ENCODE measurements around the gene DSG1. TPM values are rescaled to one million over a fixed set of nuclear protein-coding genes. Genes with fewer than 3 reads are reported as not detected.

Gene DSG1
- total RNA-seq, 4 donors from 2014 or later, result not detected

GRCh38 chr18:31291688-31292087, 26.3 kb upstream of the DSG1 start:
- Histone ChIP-seq H3K4me1 (no peaks in the 10 kb centered on the region), H3K27me3 (no peaks in the 10 kb centered on the region), H3K27ac (no peak overlapping the region), H3K36me3 (no peaks in the 10 kb centered on the region), H3K9me3 (no peaks in the 10 kb centered on the region), H3K4me3 (replicated peaks in 1 of 3) (no peak overlapping the region)
- intact Hi-C loops (cut with DNase I), result no loop called here
- no peak for TF ChIP-seq CTCF (IDR thresholded peaks at IDR 0.05)
- TF ChIP-seq POLR2A (IDR thresholded peaks at IDR 0.05), result no peak
- DNase-seq, result no peak

- Histone ChIP-seq H3K4me3 (replicated peaks in 1 of 3) (no peak overlapping the region), H3K4me1 (no peaks in the 10 kb centered on the region), H3K9me3 (no peaks in the 10 kb centered on the region), H3K27me3 (no peaks in the 10 kb centered on the region), H3K36me3 (no peaks in the 10 kb centered on the region), H3K27ac (no peak overlapping the region)
- intact Hi-C loops (cut with DNase I), result no loop called here
- DNase-seq, result no peak
- 88 to 93% methylated on average over 5 of the region's 5 CpGs for WGBS, 2 donors
- TF ChIP-seq POLR2A (IDR thresholded peaks at IDR 0.05) (no peak), CTCF (IDR thresholded peaks at IDR 0.05) (no peak)
Measured at GRCh38 chr18:31294199-31294747, 23.7 kb upstream of the DSG1 start.

- no peak overlapping the region for H3K4me3 ChIP-seq (replicated peaks in 1 of 3)
- H3K4me1 ChIP-seq, result no peaks in the 10 kb centered on the region
- no peaks in the 10 kb centered on the region for H3K9me3 ChIP-seq
- WGBS, 2 donors, result 89 to 92% methylated on average over 2 of the region's 2 CpGs
- no peak for DNase-seq
- H3K36me3 ChIP-seq, result no peaks in the 10 kb centered on the region
- intact Hi-C loops (cut with DNase I), result no loop called here
- no peak overlapping the region for H3K27ac ChIP-seq
- TF ChIP-seq POLR2A (IDR thresholded peaks at IDR 0.05), result no peak
- no peaks in the 10 kb centered on the region for H3K27me3 ChIP-seq
Measured at GRCh38 chr18:31297248-31297647, 20.7 kb upstream of the DSG1 start.

- H3K4me1 ChIP-seq, result no peaks in the 10 kb centered on the region
- 79 to 84% methylated on average over 3 of the region's 3 CpGs for WGBS, 2 donors
Measured at GRCh38 chr18:31301201-31301655, 16.7 kb upstream of the DSG1 start.

GRCh38 chr18:31302991-31303390, 15.0 kb upstream of the DSG1 start:
- no peak for DNase-seq
- no peak overlapping the region for H3K27ac ChIP-seq
- TF ChIP-seq CTCF (IDR thresholded peaks at IDR 0.05) (no peak), POLR2A (IDR thresholded peaks at IDR 0.05) (no peak)
- intact Hi-C loops (cut with DNase I), result no loop called here
- no peaks in the 10 kb centered on the region for H3K4me1 ChIP-seq
- no peaks in the 10 kb centered on the region for H3K9me3 ChIP-seq
- H3K36me3 ChIP-seq, result no peaks in the 10 kb centered on the region
- no peak overlapping the region for H3K4me3 ChIP-seq (replicated peaks in 1 of 3)
- H3K27me3 ChIP-seq, result no peaks in the 10 kb centered on the region

More at GRCh38 chr18:31301201-31301655, 16.7 kb upstream of the DSG1 start:
- intact Hi-C loops (cut with DNase I), result no loop called here
- Histone ChIP-seq H3K27me3 (no peaks in the 10 kb centered on the region), H3K4me3 (replicated peaks in 1 of 3) (no peak overlapping the region), H3K36me3 (no peaks in the 10 kb centered on the region), H3K9me3 (no peaks in the 10 kb centered on the region), H3K27ac (no peak overlapping the region)
- TF ChIP-seq CTCF (IDR thresholded peaks at IDR 0.05), result no peak
- TF ChIP-seq POLR2A (IDR thresholded peaks at IDR 0.05), result no peak
- no peak for DNase-seq

- 90 to 93% methylated on average over 3 of the region's 3 CpGs for WGBS, 2 donors
- Histone ChIP-seq H3K4me3 (replicated peaks in 1 of 3) (no peak overlapping the region), H3K9me3 (no peaks in the 10 kb centered on the region), H3K27me3 (no peaks in the 10 kb centered on the region), H3K36me3 (no peaks in the 10 kb centered on the region), H3K27ac (no peak overlapping the region), H3K4me1 (no peaks in the 10 kb centered on the region)
- DNase-seq, result no peak
- TF ChIP-seq POLR2A (IDR thresholded peaks at IDR 0.05) (no peak), CTCF (IDR thresholded peaks at IDR 0.05) (no peak)
- intact Hi-C loops (cut with DNase I), result no loop called here
Measured at GRCh38 chr18:31303771-31304170, 14.2 kb upstream of the DSG1 start.

Data from thyroid gland (tissue), 4 donors.